B cell (primary cell): ENCODE measurements around the gene OTUD6A.

ENCODE experiments used
- EZH2 ChIP-seq: IDR thresholded peaks from 2 replicates; pipeline ENCODE4 v1.6.1; 2012; ENCODE audit warnings: borderline replicate concordance, low read depth, mild to moderate bottlenecking, moderate library complexity, low read length; ENCODE audit not compliant: insufficient read depth, poor library complexity, severe bottlenecking
- TF ChIP-seq, protein P1 (sequence below): fragments of 200-600 bp; IDR thresholded peaks from one replicate; pipeline ENCODE4 v1.8.0; 2022; ENCODE audit warnings: antibody characterized with exemption, mild to moderate bottlenecking

GRCh38 chrX:70043685-70044084 lies 18.6 kb upstream of the OTUD6A start:
- TF ChIP-seq, protein P1, sequence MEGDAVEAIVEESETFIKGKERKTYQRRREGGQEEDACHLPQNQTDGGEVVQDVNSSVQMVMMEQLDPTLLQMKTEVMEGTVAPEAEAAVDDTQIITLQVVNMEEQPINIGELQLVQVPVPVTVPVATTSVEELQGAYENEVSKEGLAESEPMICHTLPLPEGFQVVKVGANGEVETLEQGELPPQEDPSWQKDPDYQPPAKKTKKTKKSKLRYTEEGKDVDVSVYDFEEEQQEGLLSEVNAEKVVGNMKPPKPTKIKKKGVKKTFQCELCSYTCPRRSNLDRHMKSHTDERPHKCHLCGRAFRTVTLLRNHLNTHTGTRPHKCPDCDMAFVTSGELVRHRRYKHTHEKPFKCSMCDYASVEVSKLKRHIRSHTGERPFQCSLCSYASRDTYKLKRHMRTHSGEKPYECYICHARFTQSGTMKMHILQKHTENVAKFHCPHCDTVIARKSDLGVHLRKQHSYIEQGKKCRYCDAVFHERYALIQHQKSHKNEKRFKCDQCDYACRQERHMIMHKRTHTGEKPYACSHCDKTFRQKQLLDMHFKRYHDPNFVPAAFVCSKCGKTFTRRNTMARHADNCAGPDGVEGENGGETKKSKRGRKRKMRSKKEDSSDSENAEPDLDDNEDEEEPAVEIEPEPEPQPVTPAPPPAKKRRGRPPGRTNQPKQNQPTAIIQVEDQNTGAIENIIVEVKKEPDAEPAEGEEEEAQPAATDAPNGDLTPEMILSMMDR = no peak
- no peak for TF ChIP-seq EZH2
